Measurements from ENCODE around the gene TM9SF2.

The TM9SF2 gene

GRCh38 chr13:99496184-99497142 is 4.8 kb upstream of the TM9SF2 start:
- Histone ChIP-seq H3K9me2 (replicated peaks; ENCODE audit: insufficient read depth, low read length) (no peaks in the 10 kb centered on the region), H3K27ac (ENCODE audit: low read depth, low read length) (no peak overlapping the region), H3F3A (ENCODE audit: insufficient read depth) (peaks cover 20% of the 10 kb centered on the region), H3K9me3 (ENCODE audit: insufficient read depth, low read length) (no peaks in the 10 kb centered on the region), H3K4me3 (ENCODE audit: insufficient read depth, low read length, poor library complexity, severe bottlenecking) (no peak overlapping the region), H2AFZ (ENCODE audit: low read depth, low read length, severe bottlenecking) (no peak overlapping the region), H4K20me1 (ENCODE audit: low read depth, low read length) (no peaks in the 10 kb centered on the region), H3K79me2 (ENCODE audit: insufficient read depth, low read length) (peaks cover under 1% of the 10 kb centered on the region), H3K27me3 (ENCODE audit: low read length) (no peaks in the 10 kb centered on the region), H3K9ac (ENCODE audit: low read length) (no peak overlapping the region), H3K4me2 (ENCODE audit: low read depth, low read length, poor library complexity, severe bottlenecking) (no peak overlapping the region), H3K36me3 (ENCODE audit: low read length) (no peaks in the 10 kb centered on the region)
- no peak for TF ChIP-seq CTCF (IDR thresholded peaks at IDR 0.05; ENCODE audit: insufficient read depth, low read length, poor library complexity, severe bottlenecking)
- TF ChIP-seq EZH2phosphoT487 (conservative IDR thresholded peaks at IDR 0.05; ENCODE audit: low read length) = no peak

GRCh38 chr13:99498171-99499161 is 2.8 kb upstream of the TM9SF2 start:
- H3K79me2 ChIP-seq (ENCODE audit: insufficient read depth, low read length) = peaks cover 21% of the 10 kb centered on the region
- no peaks in the 10 kb centered on the region for H3K9me2 ChIP-seq (replicated peaks; ENCODE audit: insufficient read depth, low read length)
- H3K27ac ChIP-seq (ENCODE audit: low read depth, low read length) = peak overlapping the region; percentile 65
- peak overlapping the region; percentile 94 for H3K4me2 ChIP-seq (ENCODE audit: low read depth, low read length, poor library complexity, severe bottlenecking)
- H2AFZ ChIP-seq (ENCODE audit: low read depth, low read length, severe bottlenecking) = peak overlapping the region; percentile 72
- peak overlapping the region; percentile 67 for H3K9ac ChIP-seq (ENCODE audit: low read length)
- peak overlapping the region; percentile 77 for H3K4me3 ChIP-seq (ENCODE audit: insufficient read depth, low read length, poor library complexity, severe bottlenecking)
- H4K20me1 ChIP-seq (ENCODE audit: low read depth, low read length) = no peaks in the 10 kb centered on the region
- peaks cover 20% of the 10 kb centered on the region for H3F3A ChIP-seq (ENCODE audit: insufficient read depth)
- no peaks in the 10 kb centered on the region for H3K27me3 ChIP-seq (ENCODE audit: low read length)
- H3K36me3 ChIP-seq (ENCODE audit: low read length) = no peaks in the 10 kb centered on the region
- TF ChIP-seq CTCF (IDR thresholded peaks at IDR 0.05; ENCODE audit: insufficient read depth, low read length, poor library complexity, severe bottlenecking) (no peak), EZH2phosphoT487 (conservative IDR thresholded peaks at IDR 0.05; ENCODE audit: low read length) (no peak)
- no peaks in the 10 kb centered on the region for H3K9me3 ChIP-seq (ENCODE audit: insufficient read depth, low read length)

- Histone ChIP-seq H3K9me3 (ENCODE audit: insufficient read depth, low read length) (no peaks in the 10 kb centered on the region), H3K27ac (ENCODE audit: low read depth, low read length) (peak overlapping the region; percentile 61), H3K36me3 (ENCODE audit: low read length) (no peaks in the 10 kb centered on the region), H3K4me2 (ENCODE audit: low read depth, low read length, poor library complexity, severe bottlenecking) (peak overlapping the region; percentile 92), H3K79me2 (ENCODE audit: insufficient read depth, low read length) (peaks cover 44% of the 10 kb centered on the region), H3K4me3 (ENCODE audit: insufficient read depth, low read length, poor library complexity, severe bottlenecking) (peak overlapping the region; percentile 92), H3K9me2 (replicated peaks; ENCODE audit: insufficient read depth, low read length) (no peaks in the 10 kb centered on the region), H3K9ac (ENCODE audit: low read length) (peak overlapping the region; percentile 86), H3K27me3 (ENCODE audit: low read length) (no peaks in the 10 kb centered on the region), H2AFZ (ENCODE audit: low read depth, low read length, severe bottlenecking) (peak overlapping the region; percentile 81), H4K20me1 (ENCODE audit: low read depth, low read length) (no peaks in the 10 kb centered on the region), H3F3A (ENCODE audit: insufficient read depth) (peaks cover 32% of the 10 kb centered on the region)
- TF ChIP-seq EZH2phosphoT487 (conservative IDR thresholded peaks at IDR 0.05; ENCODE audit: low read length) (no peak), CTCF (IDR thresholded peaks at IDR 0.05; ENCODE audit: insufficient read depth, low read length, poor library complexity, severe bottlenecking) (no peak)
Observed at GRCh38 chr13:99500839-99501183, 461 bp upstream of the TM9SF2 start.
